ENCODE measurements around the gene SLC36A1.

The SLC36A1 gene

GRCh38 chr5:151537044-151537443, 89.6 kb downstream of the SLC36A1 start:
- no peak overlapping the region for H3K4me3 ChIP-seq (ENCODE audit: control insufficient read depth, low read depth, low read length)
- no peak for TF ChIP-seq CTCF (IDR thresholded peaks at IDR 0.05; ENCODE audit: control insufficient read depth, insufficient read depth, low read depth, low read length, missing control alignments)
- DNase-seq (ENCODE audit: low read depth): no peak

DNA sequence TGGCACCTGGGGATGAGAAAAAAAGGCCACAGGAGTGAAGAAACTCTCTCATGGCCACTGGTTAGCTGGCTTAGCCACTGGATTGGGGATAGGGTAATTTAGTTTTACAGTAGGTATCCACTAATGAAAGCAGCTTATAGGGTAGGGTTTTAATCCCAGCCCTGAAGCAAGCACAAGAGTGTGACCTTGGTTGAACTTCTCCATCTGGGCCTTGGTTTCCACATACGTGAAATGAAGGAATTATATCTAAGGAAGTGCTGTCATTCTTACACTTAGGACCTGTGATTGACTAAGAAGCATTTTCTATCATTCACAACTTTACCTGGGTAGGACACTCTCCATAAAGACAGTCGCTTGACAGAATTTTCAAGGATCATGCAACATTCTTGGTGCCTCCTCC, 94.2 kb downstream of the SLC36A1 start:
- no peak overlapping the region for H3K4me3 ChIP-seq (ENCODE audit: control insufficient read depth, low read depth, low read length)
- no peak for DNase-seq (ENCODE audit: low read depth)
- TF ChIP-seq CTCF (IDR thresholded peaks at IDR 0.05; ENCODE audit: control insufficient read depth, insufficient read depth, low read depth, low read length, missing control alignments): no peak
